Mucosa of descending colon (tissue), 3 donors: ENCODE data around the gene CCL20. TPM values are rescaled to one million over a fixed set of nuclear protein-coding genes. Genes with fewer than 3 reads are reported as not detected.

ENCODE experiments used
- ATAC-seq: fragments of 200-7000 bp; cut with Tn5 transposase; one replicate; pipeline ENCODE4 v1.9.1; 2020; ENCODE audit warnings: mild to moderate bottlenecking, moderate library complexity
- DNase-seq, 3 donors: peaks; one replicate each; pipeline ENCODE4 v3.0.0-alpha.2; 2020
- H3K36me3 ChIP-seq: fragments of 200-600 bp; one replicate; pipeline ENCODE4 v1.8.0; 2021; ENCODE audit warnings: low read depth, mild to moderate bottlenecking
- H3K4me1 ChIP-seq: fragments of 200-600 bp; one replicate; pipeline ENCODE4 v1.8.0; 2021; ENCODE audit warnings: low read depth, mild to moderate bottlenecking
- H3K4me3 ChIP-seq: fragments of 200-600 bp; one replicate; pipeline ENCODE4 v1.8.0; 2021; ENCODE audit warnings: mild to moderate bottlenecking
- H3K9me3 ChIP-seq: fragments of 200-600 bp; one replicate; pipeline ENCODE4 v1.8.0; 2021; ENCODE audit warnings: mild to moderate bottlenecking
- intact Hi-C, 2 donors: fragments of 100-400 bp; cut with DNase I in 1 of 2; cut with micrococcal nuclease in 1 of 2; formaldehyde crosslinking; loops; one replicate each; pipeline versions ENCODE4 v1.11.0 to v1.11.1; 2022; cut with DNase I, micrococcal nuclease
- total RNA-seq, 3 donors: library from RNA; stranded (reverse); fragmentation: NEBNext Ultra II Directional in 2 of 3; extraction: Animal tissue kit (Norgen Biotek cat#: 25700) in 2 of 3; gene quantifications; one replicate each; pipeline versions ENCODE4 v1.2.1 to v1.2.4, GENCODE V29; 2021 to 2023
- TF ChIP-seq, protein P1 (sequence below): fragments of 200-600 bp; IDR thresholded peaks from one replicate; pipeline ENCODE4 v1.8.0; 2022; ENCODE audit warnings: antibody characterized with exemption, mild to moderate bottlenecking
- donor health status: DM: no; HTN: no; CAD: no; lungs with moderate emphysema.
- donor health status: DM: no; HTN: no; CAD: no.
- donor health status: DM: no; HTN: yes; CAD: no.

The CCL20 gene
- total RNA-seq, 3 donors from 2014 or later, result 10.2 to 24.4 (median 12.9) TPM

DNA sequence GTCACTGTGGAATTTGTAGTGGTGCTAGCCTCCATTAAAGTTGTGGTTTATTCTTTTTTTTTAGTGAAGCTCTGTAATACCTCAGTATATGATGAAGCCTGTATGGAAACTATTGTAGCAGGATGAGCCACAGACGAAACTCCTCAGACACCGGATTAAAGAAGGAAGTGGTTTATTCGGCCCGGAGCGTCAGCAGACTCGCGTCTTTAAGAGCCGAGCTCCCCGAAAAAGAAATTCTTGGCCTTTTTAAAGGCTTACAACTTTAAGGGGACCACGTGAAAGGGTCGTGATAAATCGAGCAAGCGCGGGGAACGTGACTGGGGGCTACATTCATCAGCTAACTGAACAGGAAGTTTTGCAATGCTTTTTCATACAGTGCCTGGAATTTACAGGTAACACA lies 8.1 kb upstream of the CCL20 start:
- Histone ChIP-seq H3K36me3 (no peaks in the 10 kb centered on the region), H3K4me3 (no peak overlapping the region), H3K9me3 (no peaks in the 10 kb centered on the region), H3K4me1 (no peaks in the 10 kb centered on the region)
- intact Hi-C loops, result no loop called here
- DNase-seq (peak in 1 of 3 donors; percentile 42), ATAC-seq (no peak)
- TF ChIP-seq, protein P1, sequence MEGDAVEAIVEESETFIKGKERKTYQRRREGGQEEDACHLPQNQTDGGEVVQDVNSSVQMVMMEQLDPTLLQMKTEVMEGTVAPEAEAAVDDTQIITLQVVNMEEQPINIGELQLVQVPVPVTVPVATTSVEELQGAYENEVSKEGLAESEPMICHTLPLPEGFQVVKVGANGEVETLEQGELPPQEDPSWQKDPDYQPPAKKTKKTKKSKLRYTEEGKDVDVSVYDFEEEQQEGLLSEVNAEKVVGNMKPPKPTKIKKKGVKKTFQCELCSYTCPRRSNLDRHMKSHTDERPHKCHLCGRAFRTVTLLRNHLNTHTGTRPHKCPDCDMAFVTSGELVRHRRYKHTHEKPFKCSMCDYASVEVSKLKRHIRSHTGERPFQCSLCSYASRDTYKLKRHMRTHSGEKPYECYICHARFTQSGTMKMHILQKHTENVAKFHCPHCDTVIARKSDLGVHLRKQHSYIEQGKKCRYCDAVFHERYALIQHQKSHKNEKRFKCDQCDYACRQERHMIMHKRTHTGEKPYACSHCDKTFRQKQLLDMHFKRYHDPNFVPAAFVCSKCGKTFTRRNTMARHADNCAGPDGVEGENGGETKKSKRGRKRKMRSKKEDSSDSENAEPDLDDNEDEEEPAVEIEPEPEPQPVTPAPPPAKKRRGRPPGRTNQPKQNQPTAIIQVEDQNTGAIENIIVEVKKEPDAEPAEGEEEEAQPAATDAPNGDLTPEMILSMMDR, result no peak

DNA sequence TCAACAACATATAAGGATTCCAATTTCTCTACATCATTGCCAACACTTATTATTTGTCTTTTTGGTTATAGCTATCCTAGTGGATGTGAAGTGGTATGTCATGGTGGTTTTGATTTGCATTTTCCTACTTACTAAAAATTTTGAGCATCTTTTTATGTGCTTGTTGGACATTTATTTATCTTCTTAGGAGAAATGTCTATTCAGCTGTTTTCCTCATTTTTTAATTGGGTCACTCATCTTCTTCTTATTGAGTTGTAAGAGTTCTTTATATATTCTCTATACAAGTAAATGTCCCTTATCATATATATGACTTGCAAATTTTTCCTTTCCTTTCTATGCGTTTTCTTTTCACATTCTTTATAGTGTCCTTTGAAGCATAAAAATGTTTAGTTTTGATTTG lies 4.7 kb upstream of the CCL20 start:
- H3K4me1 ChIP-seq, result peaks cover 12% of the 10 kb centered on the region
- no peaks in the 10 kb centered on the region for H3K9me3 ChIP-seq
- H3K4me3 ChIP-seq, result no peak overlapping the region
- H3K36me3 ChIP-seq, result no peaks in the 10 kb centered on the region
- DNase-seq (no peak), ATAC-seq (no peak)
- intact Hi-C loops, result no loop called here
- TF ChIP-seq, protein P1, result no peak

DNA sequence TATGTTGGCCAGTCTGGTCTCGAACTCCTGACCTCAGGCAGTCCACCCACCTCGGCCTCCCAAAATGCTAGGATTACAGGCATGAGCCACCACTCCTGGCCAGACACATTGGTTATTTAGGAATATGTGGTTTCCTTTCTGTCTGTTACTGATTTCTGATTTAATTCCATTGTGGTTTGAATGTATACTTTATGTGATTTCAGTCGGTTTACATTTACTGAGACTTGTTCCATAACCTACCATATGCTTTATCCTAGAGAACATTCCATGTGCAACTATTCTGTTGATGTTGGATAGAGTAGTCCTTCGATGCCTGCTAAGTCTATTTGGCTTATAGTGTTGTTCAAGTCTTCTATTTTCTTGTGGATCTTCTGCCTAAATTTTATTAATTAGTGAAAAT lies 1.6 kb upstream of the CCL20 start:
- TF ChIP-seq, protein P1, result no peak
- no peaks in the 10 kb centered on the region for H3K36me3 ChIP-seq
- no peaks in the 10 kb centered on the region for H3K9me3 ChIP-seq
- DNase-seq (no peak), ATAC-seq (no peak)
- H3K4me3 ChIP-seq, result no peak overlapping the region
- peaks cover 18% of the 10 kb centered on the region for H3K4me1 ChIP-seq
- intact Hi-C loops, result no loop called here

DNA sequence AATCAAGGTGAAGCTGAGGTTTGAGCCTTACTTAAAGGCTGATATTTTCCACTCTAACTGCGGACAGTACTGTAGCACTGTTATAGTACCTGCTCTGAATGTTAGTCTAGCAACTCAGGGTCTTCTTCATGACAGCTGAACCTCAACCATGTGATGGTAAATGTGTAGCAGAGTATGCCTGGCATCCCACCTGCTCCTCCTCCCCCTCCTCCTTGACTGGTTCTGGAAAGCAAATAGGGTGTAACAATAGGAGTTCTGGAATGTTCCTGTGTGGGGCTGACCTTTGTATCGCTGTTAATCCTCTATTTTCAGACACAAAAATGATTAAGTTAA lies 447 bp upstream of the CCL20 start:
- no peaks in the 10 kb centered on the region for H3K9me3 ChIP-seq
- H3K36me3 ChIP-seq, result no peaks in the 10 kb centered on the region
- no peak overlapping the region for H3K4me3 ChIP-seq
- intact Hi-C loops, result no loop called here
- TF ChIP-seq, protein P1, result no peak
- peaks cover 18% of the 10 kb centered on the region for H3K4me1 ChIP-seq
- ATAC-seq (peak; percentile 28), DNase-seq (no peak)

DNA sequence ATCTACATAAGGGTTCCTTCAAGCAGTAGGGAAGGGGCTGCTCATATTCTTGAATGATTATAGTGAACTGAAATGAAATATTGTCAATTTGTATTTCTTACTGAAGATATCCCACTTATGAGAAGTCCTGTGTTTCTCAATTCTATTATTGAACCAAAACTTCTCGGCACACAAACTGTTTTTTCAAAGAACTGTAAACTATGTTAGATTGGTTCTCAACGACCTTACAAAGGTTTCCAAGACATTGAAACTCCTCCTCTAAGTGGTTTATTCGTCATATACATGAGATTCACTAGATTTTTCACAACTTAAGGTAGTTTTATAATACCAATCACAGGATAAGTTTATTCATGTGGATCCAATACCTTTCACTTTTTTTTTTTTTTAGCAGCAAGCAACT lies 1.4 kb downstream of the CCL20 start:
- H3K36me3 ChIP-seq, result no peaks in the 10 kb centered on the region
- H3K4me3 ChIP-seq, result no peak overlapping the region
- intact Hi-C loops, result no loop called here
- H3K4me1 ChIP-seq, result peaks cover 18% of the 10 kb centered on the region
- ATAC-seq (no peak), DNase-seq (no peak)
- no peaks in the 10 kb centered on the region for H3K9me3 ChIP-seq
- TF ChIP-seq, protein P1, result no peak
